ENCODE data around the gene ADGRG3.

DNA sequence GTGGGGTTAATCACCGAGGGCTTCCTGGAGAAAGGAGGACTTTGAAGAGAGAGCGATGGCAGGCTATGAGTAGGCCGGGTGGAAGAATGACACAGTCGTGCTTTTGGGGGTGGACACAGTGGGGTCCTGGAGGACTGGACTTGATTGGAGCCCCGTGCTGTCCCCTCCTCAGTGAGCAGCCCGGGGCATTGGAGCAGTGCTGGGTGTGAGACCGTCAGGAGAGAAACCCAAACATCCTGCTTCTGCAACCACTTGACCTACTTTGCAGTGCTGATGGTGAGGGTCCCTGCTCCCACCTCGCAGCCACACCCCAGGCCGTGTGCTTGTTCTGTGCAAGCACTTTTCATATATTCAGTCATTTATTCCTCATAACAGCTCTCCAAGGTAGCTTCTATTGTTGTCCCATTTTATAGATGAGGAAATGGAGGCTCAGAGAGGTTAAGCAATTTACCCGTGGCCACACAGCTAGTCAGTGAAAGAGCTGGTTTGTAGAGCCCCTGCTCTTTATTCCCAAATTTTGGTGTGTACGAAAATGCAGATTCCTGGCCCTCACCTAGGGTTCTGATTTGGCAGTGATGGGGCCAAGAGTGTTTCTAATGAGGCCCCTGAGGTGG is 11.7 kb upstream of the ADGRG3 start:
- TF ChIP-seq, protein P1, sequence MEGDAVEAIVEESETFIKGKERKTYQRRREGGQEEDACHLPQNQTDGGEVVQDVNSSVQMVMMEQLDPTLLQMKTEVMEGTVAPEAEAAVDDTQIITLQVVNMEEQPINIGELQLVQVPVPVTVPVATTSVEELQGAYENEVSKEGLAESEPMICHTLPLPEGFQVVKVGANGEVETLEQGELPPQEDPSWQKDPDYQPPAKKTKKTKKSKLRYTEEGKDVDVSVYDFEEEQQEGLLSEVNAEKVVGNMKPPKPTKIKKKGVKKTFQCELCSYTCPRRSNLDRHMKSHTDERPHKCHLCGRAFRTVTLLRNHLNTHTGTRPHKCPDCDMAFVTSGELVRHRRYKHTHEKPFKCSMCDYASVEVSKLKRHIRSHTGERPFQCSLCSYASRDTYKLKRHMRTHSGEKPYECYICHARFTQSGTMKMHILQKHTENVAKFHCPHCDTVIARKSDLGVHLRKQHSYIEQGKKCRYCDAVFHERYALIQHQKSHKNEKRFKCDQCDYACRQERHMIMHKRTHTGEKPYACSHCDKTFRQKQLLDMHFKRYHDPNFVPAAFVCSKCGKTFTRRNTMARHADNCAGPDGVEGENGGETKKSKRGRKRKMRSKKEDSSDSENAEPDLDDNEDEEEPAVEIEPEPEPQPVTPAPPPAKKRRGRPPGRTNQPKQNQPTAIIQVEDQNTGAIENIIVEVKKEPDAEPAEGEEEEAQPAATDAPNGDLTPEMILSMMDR (conservative IDR thresholded peaks at IDR 0.05; ENCODE audit: low read depth in 2 of 2), result no peak
- TF ChIP-seq EZH2 (IDR thresholded peaks at IDR 0.05; ENCODE audit: low read depth, unreplicated experiment) (no peak), ZNF331 (CRISPR knock-in tag; IDR thresholded peaks at IDR 0.05; ENCODE audit: low read depth) (no peak), JUNB (IDR thresholded peaks at IDR 0.05; ENCODE audit: unreplicated experiment) (no peak), NANOG (IDR thresholded peaks at IDR 0.05; ENCODE audit: borderline replicate concordance) (no peak), POLR2AphosphoS5 (IDR thresholded peaks at IDR 0.05; ENCODE audit: low read depth) (no peak), REST (IDR thresholded peaks at IDR 0.05; ENCODE audit: unreplicated experiment) (no peak), EZH2phosphoT487 (IDR thresholded peaks at IDR 0.05; ENCODE audit: unreplicated experiment) (no peak), STAT1 (IDR thresholded peaks at IDR 0.05; ENCODE audit: unreplicated experiment) (no peak)

Data from GM23338 (cell line).